Measurements from ENCODE around the gene N4BP3.

N4BP3 gene

GRCh38 chr5:178147406-178147805, 34.1 kb downstream of the N4BP3 start:
- no peak for DNase-seq (ENCODE audit: low read depth, low spot score)

GRCh38 chr5:178149199-178149932, 36.0 kb downstream of the N4BP3 start:
- DNase-seq (ENCODE audit: low read depth, low spot score), result no peak

- no peak for DNase-seq (ENCODE audit: low read depth, low spot score)
These were observed 37.8 kb downstream of the N4BP3 start for GRCh38 chr5:178150977-178151734.

GRCh38 chr5:178152491-178153444, 39.4 kb downstream of the N4BP3 start:
- DNase-seq (ENCODE audit: low read depth, low spot score), result peak; percentile 18

GRCh38 chr5:178153530-178154340, 40.4 kb downstream of the N4BP3 start, which contains the start of gene NHP2:
TSS of gene NHP2 (minus strand) at chr5:178153885. CDS start at chr5:178153817, 68 bp downstream.
- DNase-seq (ENCODE audit: low read depth, low spot score), result peak; percentile 99

- DNase-seq (ENCODE audit: low read depth, low spot score), result no peak
These were observed 41.7 kb downstream of the N4BP3 start for GRCh38 chr5:178155065-178155464.

- DNase-seq (ENCODE audit: low read depth, low spot score), result no peak
These were observed 46.8 kb downstream of the N4BP3 start for GRCh38 chr5:178160176-178160575.

GRCh38 chr5:178162481-178162880, 49.1 kb downstream of the N4BP3 start:
- no peak for DNase-seq (ENCODE audit: low read depth, low spot score)

GRCh38 chr5:178163772-178164735, 50.7 kb downstream of the N4BP3 start:
- DNase-seq (ENCODE audit: low read depth, low spot score), result peak; percentile 95

GRCh38 chr5:178165581-178165980, 52.2 kb downstream of the N4BP3 start:
- DNase-seq (ENCODE audit: low read depth, low spot score), result peak; percentile 36

GRCh38 chr5:178170455-178170854, 57.1 kb downstream of the N4BP3 start:
- no peak for DNase-seq (ENCODE audit: low read depth, low spot score)

GRCh38 chr5:178174456-178174855, 61.1 kb downstream of the N4BP3 start:
- no peak for DNase-seq (ENCODE audit: low read depth, low spot score)
